GM23248 (cell line): ENCODE data around the gene SARS2. TPM values are rescaled to one million over a fixed set of nuclear protein-coding genes. Genes with fewer than 3 reads are reported as not detected.
"Not testable (repeated sequence)": the region's sequence is repeated elsewhere in the genome, so short reads cannot be mapped to it uniquely, and the experiment has no call there.

Experiments
- DNase-seq: peaks from one replicate; pipeline ENCODE4 v3.0.0-alpha.2; 2015
- H2AFZ ChIP-seq: fragments of 200-600 bp; sonication (generic); 2 replicates; pipeline ENCODE4 v1.6.1; 2016; ENCODE audit warnings: antibody characterized with exemption
- H3F3A ChIP-seq: fragments of 200-600 bp; sonication (generic); 2 replicates; pipeline ENCODE4 v1.6.1; 2016; ENCODE audit warnings: mild to moderate bottlenecking, antibody characterized with exemption, mixed run types; ENCODE audit not compliant: insufficient read depth
- H3K27ac ChIP-seq: fragments of 200-600 bp; sonication (generic); 2 replicates; pipeline ENCODE4 v1.5.1; 2016; ENCODE audit warnings: mild to moderate bottlenecking
- H3K27me3 ChIP-seq: fragments of 200-600 bp; sonication (generic); replicated peaks from 2 replicates; pipeline ENCODE4 v1.6.1; 2016; ENCODE audit warnings: mild to moderate bottlenecking; ENCODE audit not compliant: insufficient read depth
- H3K36me3 ChIP-seq: fragments of 200-600 bp; sonication (generic); 2 replicates; pipeline ENCODE4 v1.6.1; 2016; ENCODE audit warnings: low read depth, mild to moderate bottlenecking
- H3K4me1 ChIP-seq: fragments of 200-600 bp; sonication (generic); 2 replicates; pipeline ENCODE4 v1.6.1; 2016; ENCODE audit warnings: mild to moderate bottlenecking; ENCODE audit not compliant: insufficient read depth
- H3K4me2 ChIP-seq: fragments of 200-600 bp; sonication (generic); one replicate; pipeline ENCODE4 v1.6.1; 2016; ENCODE audit warnings: mild to moderate bottlenecking; ENCODE audit not compliant: unreplicated experiment
- H3K4me3 ChIP-seq: fragments of 200-600 bp; sonication (generic); 2 replicates; pipeline ENCODE4 v1.5.1; 2016; ENCODE audit warnings: mild to moderate bottlenecking
- H3K79me2 ChIP-seq: fragments of 200-600 bp; sonication (generic); 2 replicates; pipeline ENCODE4 v1.6.1; 2016; ENCODE audit warnings: mild to moderate bottlenecking; ENCODE audit not compliant: insufficient read depth
- H3K9ac ChIP-seq: fragments of 200-600 bp; sonication (generic); 2 replicates; pipeline ENCODE4 v1.6.1; 2016; ENCODE audit warnings: mild to moderate bottlenecking
- H3K9me2 ChIP-seq: fragments of 200-600 bp; sonication (generic); 2 replicates; pipeline ENCODE4 v1.6.1; 2016; ENCODE audit warnings: mixed run types, mild to moderate bottlenecking, moderate library complexity; ENCODE audit not compliant: insufficient read depth
- H3K9me3 ChIP-seq: fragments of 200-600 bp; sonication (generic); one replicate; pipeline ENCODE4 v1.6.1; 2017; ENCODE audit warnings: low read depth
- H4K20me1 ChIP-seq: fragments of 200-600 bp; sonication (generic); 2 replicates; pipeline ENCODE4 v1.6.0; 2016; ENCODE audit not compliant: insufficient read depth
- EZH2 ChIP-seq: fragments of 200-600 bp; sonication (generic); IDR thresholded peaks from 2 replicates; pipeline ENCODE4 v1.6.1; 2018; ENCODE audit warnings: antibody characterized with exemption, mild to moderate bottlenecking; ENCODE audit not compliant: insufficient read depth, poor library complexity, severe bottlenecking
- EZH2phosphoT487 ChIP-seq: fragments of 200-600 bp; sonication (generic); IDR thresholded peaks from 2 replicates; pipeline ENCODE4 v1.6.1; 2018; ENCODE audit warnings: antibody characterized with exemption, moderate library complexity, mild to moderate bottlenecking, low read depth; ENCODE audit not compliant: insufficient read depth
- WGBS, 2 experiments: methylation state at CpG; one replicate each; pipeline ENCODE4 v1.1.6; 2015 to 2017; ENCODE audit warnings: low lambda C conversion rate in 2 of 2, low coverage in 1 of 2; ENCODE audit errors: missing lambda C conversion rate in 2 of 2; 5-methylcytosine and 5-hydroxymethylcytosine counted together
- in situ Hi-C: fragments of 300-500 bp; cut with MboI; formaldehyde crosslinking; loops from 2 replicates; pipeline ENCODE4 v1.15.0; 2020
- polyA plus RNA-seq: library from polyadenylated mRNA; unstranded; fragments of >200 nt; fragmentation: Nextera tagmentation; extraction: Ambion mirVana; gene quantifications from 2 replicates; pipeline ENCODE4 v1.2.1, GENCODE V29; 2016
- total RNA-seq: library from RNA; depleted of rRNA; stranded (reverse); fragments of >200 nt; shearing (Covaris generic); gene quantifications from 2 replicates; pipeline ENCODE4 v1.2.3, GENCODE V29; 2014

SARS2 gene
- total and polyA plus RNA-seq, 2 experiments from 2014 or later: 18.4 to 33.2 TPM

GRCh38 chr19:38891771-38892170, 38.8 kb downstream of the SARS2 start:
- in situ Hi-C loops: no loop called here
- Histone ChIP-seq H3K9ac (no peak overlapping the region), H4K20me1 (no peaks in the 10 kb centered on the region), H2AFZ (no peak overlapping the region), H3F3A (no peaks in the 10 kb centered on the region), H3K79me2 (0 out of 2 replicates have a peak, but pooled peaks cover 7% of the 10 kb centered on the region), H3K9me3 (no peaks in the 10 kb centered on the region), H3K4me3 (no peak overlapping the region), H3K36me3 (no peaks in the 10 kb centered on the region), H3K27ac (no peak overlapping the region), H3K27me3 (no peaks in the 10 kb centered on the region), H3K4me1 (no peaks in the 10 kb centered on the region), H3K9me2 (no peaks in the 10 kb centered on the region), H3K4me2 (no peak overlapping the region)
- DNase-seq: no peak
- no peak for TF ChIP-seq EZH2
- TF ChIP-seq EZH2phosphoT487: no peak
- 91% methylated on average over 6 of the region's 6 CpGs for WGBS, 2 experiments

DNA sequence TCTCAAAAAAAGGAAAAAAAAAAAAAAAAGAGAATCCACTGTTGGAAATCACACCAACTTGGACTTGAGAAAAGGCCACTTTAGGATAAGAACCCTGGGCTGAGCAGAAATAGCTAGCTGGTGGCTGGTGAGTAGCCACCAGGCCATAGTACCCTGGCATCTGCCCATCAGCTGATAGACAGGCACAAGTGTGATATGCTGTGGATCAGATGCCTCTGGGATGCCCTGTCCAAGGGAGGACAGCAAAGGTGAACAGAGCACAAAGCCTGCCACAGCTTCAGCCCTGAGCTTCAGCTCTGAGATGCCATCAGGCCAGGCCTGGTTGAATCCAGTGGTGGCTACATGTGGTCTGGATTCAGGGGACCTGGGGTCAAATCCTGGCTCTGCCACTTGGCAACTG, 39.9 kb downstream of the SARS2 start:
- Histone ChIP-seq H3K9ac (no peak overlapping the region), H4K20me1 (no peaks in the 10 kb centered on the region), H3K4me1 (no peaks in the 10 kb centered on the region), H3K4me2 (no peak overlapping the region), H3K27me3 (no peaks in the 10 kb centered on the region), H3K9me3 (no peaks in the 10 kb centered on the region), H3K9me2 (no peaks in the 10 kb centered on the region), H3K27ac (no peak overlapping the region), H3K79me2 (no peaks in the 10 kb centered on the region), H3F3A (no peaks in the 10 kb centered on the region), H2AFZ (no peak overlapping the region), H3K4me3 (no peak overlapping the region), H3K36me3 (no peaks in the 10 kb centered on the region)
- no peak for DNase-seq
- in situ Hi-C loops: no loop called here
- TF ChIP-seq EZH2phosphoT487 (no peak), EZH2 (no peak)

- H3K4me2 ChIP-seq: no peak overlapping the region
Observed at GRCh38 chr19:38889803-38890202, 40.8 kb downstream of the SARS2 start.

GRCh38 chr19:38888876-38889275, 41.7 kb downstream of the SARS2 start:
- WGBS, 2 experiments: 85 to 89% methylated on average over 16 to 17 of the region's 17 CpGs
- Histone ChIP-seq H3K4me2 (no peak overlapping the region), H2AFZ (no peak overlapping the region), H3K79me2 (no peaks in the 10 kb centered on the region), H3K36me3 (no peaks in the 10 kb centered on the region), H3F3A (no peaks in the 10 kb centered on the region), H3K4me1 (no peaks in the 10 kb centered on the region), H3K9ac (no peak overlapping the region), H3K4me3 (no peak overlapping the region), H3K27me3 (no peaks in the 10 kb centered on the region), H3K27ac (no peak overlapping the region), H3K9me2 (no peaks in the 10 kb centered on the region), H3K9me3 (no peaks in the 10 kb centered on the region), H4K20me1 (no peaks in the 10 kb centered on the region)
- no peak for DNase-seq
- in situ Hi-C loops: no loop called here
- TF ChIP-seq EZH2phosphoT487 (no peak), EZH2 (no peak)

More at GRCh38 chr19:38889803-38890202, 40.8 kb downstream of the SARS2 start:
- DNase-seq: no peak
- no peak overlapping the region for H2AFZ ChIP-seq
- in situ Hi-C loops: no loop called here
- H3F3A ChIP-seq: no peaks in the 10 kb centered on the region
- 79 to 84% methylated on average over 8 of the region's 8 CpGs for WGBS, 2 experiments
- no peaks in the 10 kb centered on the region for H3K36me3 ChIP-seq
- H3K27ac ChIP-seq: no peak overlapping the region
- H3K79me2 ChIP-seq: no peaks in the 10 kb centered on the region
- H3K9ac ChIP-seq: no peak overlapping the region
- no peak for TF ChIP-seq EZH2
- no peak for TF ChIP-seq EZH2phosphoT487
- no peaks in the 10 kb centered on the region for H3K9me2 ChIP-seq
- no peaks in the 10 kb centered on the region for H3K27me3 ChIP-seq
- no peak overlapping the region for H3K4me3 ChIP-seq
- no peaks in the 10 kb centered on the region for H4K20me1 ChIP-seq
- H3K4me1 ChIP-seq: no peaks in the 10 kb centered on the region
- no peaks in the 10 kb centered on the region for H3K9me3 ChIP-seq

DNA sequence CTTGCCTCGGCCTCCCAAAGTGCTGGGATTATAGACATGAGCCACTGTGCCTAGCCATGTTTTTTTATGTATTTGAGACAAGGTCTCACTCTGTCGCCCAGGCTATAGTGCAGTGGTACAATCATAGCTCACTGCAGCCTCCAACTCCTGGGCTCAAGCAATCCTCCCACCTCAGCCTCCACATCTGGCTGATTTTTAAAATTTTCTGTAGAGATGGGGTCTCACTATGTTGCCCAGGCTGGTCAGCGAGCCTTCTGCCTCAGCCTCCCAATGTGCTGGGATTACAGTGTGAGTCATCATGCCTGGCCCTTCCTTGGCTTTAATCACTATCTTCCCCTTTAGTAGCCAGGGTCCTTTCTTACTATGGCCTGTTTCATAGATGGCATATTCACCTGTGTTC, 45.9 kb downstream of the SARS2 start:
- 86 to 88% methylated on average over 3 of the region's 3 CpGs for WGBS, 2 experiments
- H3K9ac ChIP-seq, DNase-seq, in situ Hi-C loops, H4K20me1 ChIP-seq, H2AFZ ChIP-seq, H3K9me2 ChIP-seq, H3F3A ChIP-seq, H3K36me3 ChIP-seq, H3K4me3 ChIP-seq, H3K79me2 ChIP-seq, H3K4me1 ChIP-seq, H3K4me2 ChIP-seq, H3K27ac ChIP-seq, H3K27me3 ChIP-seq, H3K9me3 ChIP-seq: not testable (repeated sequence)
